Bronchial epithelial cell (primary cell): Measurements from ENCODE around the gene KLRG1. TPM values are rescaled to one million over a fixed set of nuclear protein-coding genes. Genes with fewer than 3 reads are reported as not detected.

Source experiments
- DNase-seq: peaks from one replicate; pipeline ENCODE4 v3.0.0-alpha.2; 2010; ENCODE audit warnings: low read depth
- FAIRE-seq: peaks from 2 replicates; lab custom pipeline; 2011; peaks lifted over from hg19 to GRCh38; lab: Jason Lieb, UNC
- H3K27me3 ChIP-seq: 2 replicates; pipeline ENCODE4 v1.5.1; 2011; ENCODE audit warnings: low read length; ENCODE audit not compliant: control insufficient read depth, insufficient read depth
- H3K36me3 ChIP-seq: 2 replicates; pipeline ENCODE4 v1.5.1; 2011; ENCODE audit warnings: low read length; ENCODE audit not compliant: control insufficient read depth, insufficient read depth
- H3K4me3 ChIP-seq: 2 replicates; pipeline ENCODE4 v1.5.1; 2011; ENCODE audit warnings: mild to moderate bottlenecking, low read depth, low read length, control low read depth
- total RNA-seq: library from RNA; depleted of rRNA; stranded (reverse); fragments of >200 nt; gene quantifications from 2 replicates; pipeline ENCODE4 v1.2.1, GENCODE V29; 2014
- TF ChIP-seq, protein P1 (sequence below): IDR thresholded peaks from 2 replicates; pipeline ENCODE4 v1.5.1; 2011; ENCODE audit warnings: mild to moderate bottlenecking, moderate library complexity, low read length, control low read depth, inconsistent platforms; ENCODE audit not compliant: insufficient read depth, severe bottlenecking

KLRG1 gene
- total RNA-seq, 1 donor from 2014 or later: under 0.01 TPM

DNA sequence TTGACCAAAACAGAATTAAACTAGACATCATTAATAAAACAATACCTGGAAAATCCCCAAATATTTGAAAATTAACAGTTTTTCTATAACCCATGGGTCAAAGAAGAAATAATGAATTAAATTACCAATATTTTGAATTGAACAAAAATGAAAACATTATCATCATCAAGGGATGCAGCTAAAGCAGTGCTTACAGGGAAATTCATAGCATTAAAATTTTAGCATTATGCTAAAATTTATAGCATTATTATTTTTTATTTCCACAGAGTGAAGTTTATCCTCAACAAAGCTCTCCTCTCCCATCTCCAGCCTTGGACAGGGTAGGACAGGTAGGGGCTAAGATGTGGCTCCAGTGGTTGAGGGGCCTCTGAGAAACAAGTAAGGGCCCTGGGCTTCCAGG is 20.6 kb upstream of the KLRG1 start:
- H3K4me3 ChIP-seq: no peak overlapping the region
- DNase-seq (no peak), FAIRE-seq (no peak)
- TF ChIP-seq, protein P1, sequence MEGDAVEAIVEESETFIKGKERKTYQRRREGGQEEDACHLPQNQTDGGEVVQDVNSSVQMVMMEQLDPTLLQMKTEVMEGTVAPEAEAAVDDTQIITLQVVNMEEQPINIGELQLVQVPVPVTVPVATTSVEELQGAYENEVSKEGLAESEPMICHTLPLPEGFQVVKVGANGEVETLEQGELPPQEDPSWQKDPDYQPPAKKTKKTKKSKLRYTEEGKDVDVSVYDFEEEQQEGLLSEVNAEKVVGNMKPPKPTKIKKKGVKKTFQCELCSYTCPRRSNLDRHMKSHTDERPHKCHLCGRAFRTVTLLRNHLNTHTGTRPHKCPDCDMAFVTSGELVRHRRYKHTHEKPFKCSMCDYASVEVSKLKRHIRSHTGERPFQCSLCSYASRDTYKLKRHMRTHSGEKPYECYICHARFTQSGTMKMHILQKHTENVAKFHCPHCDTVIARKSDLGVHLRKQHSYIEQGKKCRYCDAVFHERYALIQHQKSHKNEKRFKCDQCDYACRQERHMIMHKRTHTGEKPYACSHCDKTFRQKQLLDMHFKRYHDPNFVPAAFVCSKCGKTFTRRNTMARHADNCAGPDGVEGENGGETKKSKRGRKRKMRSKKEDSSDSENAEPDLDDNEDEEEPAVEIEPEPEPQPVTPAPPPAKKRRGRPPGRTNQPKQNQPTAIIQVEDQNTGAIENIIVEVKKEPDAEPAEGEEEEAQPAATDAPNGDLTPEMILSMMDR: no peak
- no peaks in the 10 kb centered on the region for H3K36me3 ChIP-seq
- no peaks in the 10 kb centered on the region for H3K27me3 ChIP-seq

DNA sequence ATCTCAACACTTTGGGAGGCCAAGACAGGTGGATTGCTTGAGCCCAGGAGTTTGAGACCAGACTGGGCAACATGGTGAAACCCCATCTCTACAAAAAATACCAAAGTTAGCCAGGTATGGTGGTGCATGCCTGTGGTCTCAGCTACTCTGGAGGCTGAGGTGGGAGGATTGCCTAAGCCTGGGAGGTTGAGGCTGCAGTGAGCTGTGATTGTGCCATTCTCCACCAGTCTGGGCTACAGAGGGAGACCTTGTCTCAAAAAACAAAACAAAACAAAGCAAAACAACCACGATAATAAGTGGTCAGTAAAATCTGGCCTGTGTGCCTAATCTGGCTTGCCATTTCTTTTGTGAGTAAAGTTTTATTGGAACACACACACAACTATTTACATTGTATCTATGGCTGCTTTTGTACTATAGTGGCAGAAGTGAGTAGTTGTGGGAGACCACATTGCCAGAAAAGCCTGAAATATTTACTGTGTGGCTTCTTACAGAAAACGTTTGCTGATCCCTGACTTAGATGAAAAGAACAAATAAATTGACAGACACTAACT is 19.4 kb upstream of the KLRG1 start:
- no peak for FAIRE-seq

DNA sequence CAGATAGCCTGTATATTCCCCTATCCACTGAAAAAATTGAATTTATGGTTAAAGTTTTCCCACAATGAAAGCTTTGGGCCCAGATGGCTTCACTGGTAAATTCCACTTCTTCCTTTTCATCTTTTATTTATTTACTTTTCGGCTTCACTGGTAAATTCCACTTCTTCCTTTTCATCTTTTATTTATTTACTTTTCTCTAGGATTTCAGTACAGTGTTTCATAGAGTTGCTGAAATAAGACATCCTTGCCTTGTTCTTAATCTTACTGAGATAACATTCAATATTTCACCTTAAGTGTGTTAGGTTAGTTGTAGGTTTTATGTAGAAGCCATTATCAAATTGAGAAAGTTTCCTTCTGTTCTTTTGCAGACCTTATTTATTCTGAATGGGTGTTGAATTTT is 18.9 kb upstream of the KLRG1 start:
- FAIRE-seq: no peak

More for the DNA sequence above, 19.4 kb upstream of the KLRG1 start:
- no peak for DNase-seq
- Histone ChIP-seq H3K36me3 (no peaks in the 10 kb centered on the region), H3K4me3 (no peak overlapping the region), H3K27me3 (no peaks in the 10 kb centered on the region)
- TF ChIP-seq, protein P1: no peak

DNA sequence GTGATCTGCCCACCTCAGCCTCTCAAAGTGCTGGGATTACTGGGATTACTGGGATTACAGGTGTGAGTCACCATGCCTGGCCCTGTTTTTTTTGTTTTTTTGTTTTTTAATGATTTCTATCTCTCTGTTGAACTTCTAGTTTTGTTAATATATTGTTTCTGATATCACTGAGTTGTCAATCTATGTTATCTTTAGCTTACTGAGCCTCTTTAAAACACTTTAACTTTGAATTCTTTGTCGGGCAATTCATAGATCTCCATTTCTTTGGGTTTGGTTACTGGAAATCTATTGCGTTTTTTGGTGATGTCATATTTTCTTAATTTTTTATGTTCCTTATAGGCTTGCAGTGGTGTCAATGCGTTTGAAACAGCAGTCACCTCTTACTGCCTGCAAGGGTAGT is 9.2 kb upstream of the KLRG1 start:
- H3K27me3 ChIP-seq: no peaks in the 10 kb centered on the region
- FAIRE-seq (no peak), DNase-seq (no peak)
- H3K36me3 ChIP-seq: no peaks in the 10 kb centered on the region
- H3K4me3 ChIP-seq: no peak overlapping the region
- TF ChIP-seq, protein P1: no peak

More for the DNA sequence above, 18.9 kb upstream of the KLRG1 start:
- Histone ChIP-seq H3K36me3 (no peaks in the 10 kb centered on the region), H3K27me3 (no peaks in the 10 kb centered on the region), H3K4me3 (no peak overlapping the region)
- TF ChIP-seq, protein P1: no peak
- no peak for DNase-seq

DNA sequence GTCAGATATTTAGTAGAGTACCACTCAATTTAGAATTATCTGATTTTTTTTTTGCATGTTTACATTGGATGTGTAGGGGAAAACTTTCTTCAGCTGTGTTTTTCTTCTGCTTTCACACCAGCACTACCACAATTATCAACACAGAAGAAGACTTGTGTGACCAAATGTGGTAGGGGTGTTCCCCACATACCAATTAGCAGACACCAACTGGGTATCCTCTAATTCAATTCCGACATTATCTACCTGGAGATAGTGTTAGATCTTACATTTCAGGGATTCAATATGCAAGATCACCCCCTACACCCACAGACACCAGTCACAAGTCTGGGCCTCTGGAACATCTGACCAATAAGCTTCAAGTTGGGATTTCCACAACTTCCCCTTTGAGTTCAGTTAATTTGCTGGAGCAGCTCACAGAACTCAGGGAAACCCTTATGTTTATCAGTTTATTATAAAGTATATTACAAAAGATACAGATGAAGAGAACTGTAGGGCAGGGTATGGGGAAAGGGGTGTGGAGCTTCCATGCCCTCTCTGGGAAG is 4.1 kb upstream of the KLRG1 start:
- FAIRE-seq (no peak), DNase-seq (no peak)
- no peak overlapping the region for H3K4me3 ChIP-seq
- TF ChIP-seq, protein P1: no peak
- no peaks in the 10 kb centered on the region for H3K27me3 ChIP-seq
- no peaks in the 10 kb centered on the region for H3K36me3 ChIP-seq

DNA sequence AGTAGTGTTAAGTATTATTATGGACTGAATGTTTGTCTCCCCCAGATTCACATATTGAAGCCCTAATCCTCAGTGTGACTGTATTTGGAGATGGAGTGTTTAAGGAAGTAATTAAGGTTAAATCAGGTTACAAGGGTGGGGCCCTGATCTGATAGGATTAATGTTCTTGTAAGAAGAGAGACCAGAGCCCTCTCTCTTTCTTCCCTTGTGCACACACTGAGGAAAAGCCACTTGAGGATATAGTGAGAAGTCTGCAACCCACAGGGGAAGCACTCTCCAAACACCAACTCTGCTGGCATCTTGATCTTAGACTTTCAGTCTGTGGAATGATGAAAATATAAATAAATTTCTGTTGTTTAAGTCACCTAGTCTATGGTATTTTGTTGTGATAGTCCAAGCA is 2.2 kb upstream of the KLRG1 start:
- TF ChIP-seq, protein P1: no peak
- Histone ChIP-seq H3K36me3 (no peaks in the 10 kb centered on the region), H3K4me3 (no peak overlapping the region), H3K27me3 (no peaks in the 10 kb centered on the region)
- DNase-seq (no peak), FAIRE-seq (no peak)
